Kidney (tissue), 14 donors: ENCODE data around the gene CNNM4. TPM values are rescaled to one million over a fixed set of nuclear protein-coding genes. Genes with fewer than 3 reads are reported as not detected.
A peak's percentile ranks its signal among the peaks of the same experiment; 100 is the strongest.

Source experiments
- DNase-seq, 5 donors: peaks; one replicate each; pipeline ENCODE4 v3.0.0-alpha.2; 2013 to 2020
- FAIRE-seq: peaks from 2 replicates; lab custom pipeline; 2012; peaks lifted over from hg19 to GRCh38; lab: Jason Lieb, UNC
- H3K27ac ChIP-seq, 2 donors: one replicate each; pipeline ENCODE4 v1.7.0; 2013; ENCODE audit warnings: low read depth in 2 of 2, low read length in 2 of 2, inconsistent platforms in 1 of 2
- H3K27me3 ChIP-seq: one replicate; pipeline ENCODE4 v1.7.1; 2013; ENCODE audit warnings: low read length, inconsistent platforms; ENCODE audit not compliant: control insufficient read depth, insufficient read depth
- H3K36me3 ChIP-seq, 3 donors: one replicate each; pipeline versions ENCODE4 v1.7.0 to v1.7.1; 2013; ENCODE audit warnings: low read length in 3 of 3, control low read depth in 1 of 3, inconsistent platforms in 1 of 3; ENCODE audit not compliant: insufficient read depth in 3 of 3, control insufficient read depth in 2 of 3
- H3K4me1 ChIP-seq, 3 donors: one replicate each; pipeline versions ENCODE4 v1.7.0 to v1.7.1; 2013; ENCODE audit warnings: low read length in 3 of 3, inconsistent platforms in 1 of 3, low read depth in 1 of 3; ENCODE audit not compliant: control insufficient read depth in 2 of 3, insufficient read depth in 2 of 3
- H3K4me3 ChIP-seq, 3 donors: one replicate each; pipeline versions ENCODE4 v1.7.0 to v1.8.1; 2013; ENCODE audit warnings: low read length in 3 of 3, control low read depth in 1 of 3, inconsistent platforms in 1 of 3
- H3K9ac ChIP-seq, 3 donors: one replicate each; pipeline versions ENCODE4 v1.7.0 to v1.7.1; 2013; ENCODE audit warnings: low read length in 3 of 3, control low read depth in 1 of 3, inconsistent platforms in 1 of 3
- H3K9me3 ChIP-seq, 3 donors: one replicate each; pipeline versions ENCODE4 v1.7.0 to v1.7.1; 2013; ENCODE audit warnings: low read length in 3 of 3, control low read depth in 1 of 3, inconsistent platforms in 1 of 3; ENCODE audit not compliant: control insufficient read depth in 2 of 3, insufficient read depth in 1 of 3
- CTCF ChIP-seq: IDR thresholded peaks from 3 replicates; pipeline ENCODE4 v1.5.1; 2012; ENCODE audit warnings: mild to moderate bottlenecking, moderate library complexity, borderline replicate concordance; ENCODE audit not compliant: insufficient read depth; ENCODE audit errors: extremely low read depth
- intact Hi-C: fragments of 100-400 bp; cut with DNase I; formaldehyde crosslinking; loops from one replicate; pipeline ENCODE4 v1.11.1; 2022
- polyA plus RNA-seq: library from polyadenylated mRNA; stranded (reverse); fragments of 350-450 nt; fragmentation: Illumina TruSeq; extraction: RNeasy Lipid Tissue Mini Kit (QIAGEN cat#74804); gene quantifications from one replicate; pipeline ENCODE4 v1.2.3, GENCODE V29; 2014; ENCODE audit warnings: low read depth, low replicate concordance; ENCODE audit not compliant: insufficient read depth
- total RNA-seq: library from RNA; stranded (reverse); fragmentation: NEBNext Ultra II Directional; extraction: Animal tissue kit (Norgen Biotek cat#: 25700); gene quantifications from one replicate; pipeline ENCODE4 v1.2.1, GENCODE V29; 2021
- donor health status: control.
- donor health status: control.
- donor health status: control.
- donor health status: control.
- donor health status: control.
- donor health status: DM: yes; HTN: yes; CAD: no.
- donor health status: Normal renal cell carcinoma (clear cell type).

Gene CNNM4
- total and polyA plus RNA-seq, 2 donors from 2014 or later: 3.7 to 14.5 TPM

GRCh38 chr2:96769814-96770213 is 9.1 kb downstream of the CNNM4 start:
- intact Hi-C loops: no loop called here
- DNase-seq: no peak
- no peak overlapping the region for H3K27ac ChIP-seq
- peaks cover 0 to 4% (median 0%) of the 10 kb centered on the region in 3 donors for H3K4me1 ChIP-seq
- H3K4me3 ChIP-seq: no peak overlapping the region
- no peak for FAIRE-seq
- no peaks in the 10 kb centered on the region for H3K9me3 ChIP-seq
- no peak for TF ChIP-seq CTCF
- no peaks in the 10 kb centered on the region for H3K36me3 ChIP-seq
- H3K9ac ChIP-seq: no peak overlapping the region
- no peaks in the 10 kb centered on the region for H3K27me3 ChIP-seq

GRCh38 chr2:96770442-96771202 is 9.9 kb downstream of the CNNM4 start:
- intact Hi-C loops: no loop called here
- H3K27me3 ChIP-seq: no peaks in the 10 kb centered on the region
- no peak overlapping the region for H3K9ac ChIP-seq
- H3K27ac ChIP-seq: no peak overlapping the region
- no peak overlapping the region for H3K4me3 ChIP-seq
- no peak for TF ChIP-seq CTCF
- no peak for FAIRE-seq
- no peaks in the 10 kb centered on the region for H3K9me3 ChIP-seq
- H3K4me1 ChIP-seq: peaks cover 0 to 4% (median 0%) of the 10 kb centered on the region in 3 donors
- DNase-seq: peak in 1 of 5 donors; percentile 50
- no peaks in the 10 kb centered on the region for H3K36me3 ChIP-seq

- Histone ChIP-seq H3K36me3 (no peaks in the 10 kb centered on the region), H3K4me1 (peaks cover 0 to 4% (median 0%) of the 10 kb centered on the region in 3 donors), H3K9me3 (no peaks in the 10 kb centered on the region), H3K27ac (no peak overlapping the region), H3K9ac (no peak overlapping the region), H3K27me3 (no peaks in the 10 kb centered on the region), H3K4me3 (no peak overlapping the region)
- no peak for FAIRE-seq
- TF ChIP-seq CTCF: no peak
- DNase-seq: peak in 4 of 5 donors; percentile 57 to 65 (median 61)
- intact Hi-C loops: no loop called here
Measured at GRCh38 chr2:96771796-96772618, 11.3 kb downstream of the CNNM4 start.
